ENCODE data around the gene SNTN. TPM values are rescaled to one million over a fixed set of nuclear protein-coding genes. Genes with fewer than 3 reads are reported as not detected.

The SNTN gene
- total and polyA plus RNA-seq, 2 experiments from 2014 or later = 0.70 TPM; not detected in 1

DNA sequence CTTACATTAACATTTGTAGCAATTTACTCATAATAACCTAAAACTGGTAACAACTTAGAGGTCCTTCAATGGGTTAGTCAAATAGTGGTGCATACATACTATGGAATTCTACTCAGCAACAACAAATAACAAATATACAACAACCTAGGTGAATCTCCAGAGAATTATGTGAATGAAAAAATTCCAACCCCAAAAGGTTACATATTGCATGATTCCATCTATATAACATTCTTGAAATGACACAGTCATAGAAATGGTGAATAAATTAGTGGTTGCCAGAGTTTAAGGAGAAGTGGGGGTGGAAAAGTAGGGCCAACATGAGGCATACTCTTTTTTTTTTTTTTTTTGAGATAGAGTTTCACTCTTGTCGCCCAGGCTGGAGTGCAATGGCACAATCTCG, 12.7 kb upstream of the SNTN start (continued):
- TF ChIP-seq NANOG (IDR thresholded peaks at IDR 0.05; ENCODE audit: borderline replicate concordance) (no peak), ZNF114 (CRISPR knock-in tag; IDR thresholded peaks at IDR 0.05) (no peak), EZH2phosphoT487 (IDR thresholded peaks at IDR 0.05; ENCODE audit: unreplicated experiment) (no peak), ZNF331 (CRISPR knock-in tag; IDR thresholded peaks at IDR 0.05; ENCODE audit: low read depth) (no peak)
- TF ChIP-seq, protein P1, sequence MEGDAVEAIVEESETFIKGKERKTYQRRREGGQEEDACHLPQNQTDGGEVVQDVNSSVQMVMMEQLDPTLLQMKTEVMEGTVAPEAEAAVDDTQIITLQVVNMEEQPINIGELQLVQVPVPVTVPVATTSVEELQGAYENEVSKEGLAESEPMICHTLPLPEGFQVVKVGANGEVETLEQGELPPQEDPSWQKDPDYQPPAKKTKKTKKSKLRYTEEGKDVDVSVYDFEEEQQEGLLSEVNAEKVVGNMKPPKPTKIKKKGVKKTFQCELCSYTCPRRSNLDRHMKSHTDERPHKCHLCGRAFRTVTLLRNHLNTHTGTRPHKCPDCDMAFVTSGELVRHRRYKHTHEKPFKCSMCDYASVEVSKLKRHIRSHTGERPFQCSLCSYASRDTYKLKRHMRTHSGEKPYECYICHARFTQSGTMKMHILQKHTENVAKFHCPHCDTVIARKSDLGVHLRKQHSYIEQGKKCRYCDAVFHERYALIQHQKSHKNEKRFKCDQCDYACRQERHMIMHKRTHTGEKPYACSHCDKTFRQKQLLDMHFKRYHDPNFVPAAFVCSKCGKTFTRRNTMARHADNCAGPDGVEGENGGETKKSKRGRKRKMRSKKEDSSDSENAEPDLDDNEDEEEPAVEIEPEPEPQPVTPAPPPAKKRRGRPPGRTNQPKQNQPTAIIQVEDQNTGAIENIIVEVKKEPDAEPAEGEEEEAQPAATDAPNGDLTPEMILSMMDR (conservative IDR thresholded peaks at IDR 0.05; ENCODE audit: low read depth in 2 of 2) = no peak

DNA sequence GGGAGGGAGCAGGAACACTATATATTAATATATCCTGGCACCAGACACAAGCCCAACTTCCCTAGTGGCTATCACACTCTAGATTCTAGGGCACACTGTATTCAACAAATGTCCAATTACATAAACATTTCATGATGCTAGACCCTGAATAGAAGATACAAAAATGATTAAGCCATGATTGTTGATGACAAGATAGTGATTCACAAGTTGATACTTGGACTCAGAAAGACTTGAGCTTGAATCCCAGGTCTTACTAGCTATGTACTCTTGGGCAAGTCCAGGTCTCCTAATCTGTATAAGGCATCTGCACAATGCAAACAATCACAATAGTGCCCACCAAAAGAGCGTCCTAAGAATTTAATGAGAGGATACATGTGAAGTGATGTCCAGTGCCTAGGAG, 10.0 kb upstream of the SNTN start:
- peaks cover 5% of the 10 kb centered on the region; the same call in 1 of the 3 replicates for H3K36me3 Mint-ChIP-seq (ENCODE audit: low read depth)
- H3K27ac Mint-ChIP-seq = no peak overlapping the region
- H3K4me3 Mint-ChIP-seq = no peak overlapping the region
- peaks cover 13% of the 10 kb centered on the region for H3K4me1 ChIP-seq (ENCODE audit: insufficient read depth)
- no peak overlapping the region for H3K27ac ChIP-seq (ENCODE audit: low read depth)
- DNase-seq (ENCODE audit: low spot score) (no peak), ATAC-seq (no peak)
- H3K4me3 ChIP-seq = no peak overlapping the region
- H3K9me2 ChIP-seq (ENCODE audit: insufficient read depth) = no peaks in the 10 kb centered on the region
- H3K27me3 ChIP-seq (ENCODE audit: insufficient read depth) = no peaks in the 10 kb centered on the region
- TF ChIP-seq, protein P2, sequence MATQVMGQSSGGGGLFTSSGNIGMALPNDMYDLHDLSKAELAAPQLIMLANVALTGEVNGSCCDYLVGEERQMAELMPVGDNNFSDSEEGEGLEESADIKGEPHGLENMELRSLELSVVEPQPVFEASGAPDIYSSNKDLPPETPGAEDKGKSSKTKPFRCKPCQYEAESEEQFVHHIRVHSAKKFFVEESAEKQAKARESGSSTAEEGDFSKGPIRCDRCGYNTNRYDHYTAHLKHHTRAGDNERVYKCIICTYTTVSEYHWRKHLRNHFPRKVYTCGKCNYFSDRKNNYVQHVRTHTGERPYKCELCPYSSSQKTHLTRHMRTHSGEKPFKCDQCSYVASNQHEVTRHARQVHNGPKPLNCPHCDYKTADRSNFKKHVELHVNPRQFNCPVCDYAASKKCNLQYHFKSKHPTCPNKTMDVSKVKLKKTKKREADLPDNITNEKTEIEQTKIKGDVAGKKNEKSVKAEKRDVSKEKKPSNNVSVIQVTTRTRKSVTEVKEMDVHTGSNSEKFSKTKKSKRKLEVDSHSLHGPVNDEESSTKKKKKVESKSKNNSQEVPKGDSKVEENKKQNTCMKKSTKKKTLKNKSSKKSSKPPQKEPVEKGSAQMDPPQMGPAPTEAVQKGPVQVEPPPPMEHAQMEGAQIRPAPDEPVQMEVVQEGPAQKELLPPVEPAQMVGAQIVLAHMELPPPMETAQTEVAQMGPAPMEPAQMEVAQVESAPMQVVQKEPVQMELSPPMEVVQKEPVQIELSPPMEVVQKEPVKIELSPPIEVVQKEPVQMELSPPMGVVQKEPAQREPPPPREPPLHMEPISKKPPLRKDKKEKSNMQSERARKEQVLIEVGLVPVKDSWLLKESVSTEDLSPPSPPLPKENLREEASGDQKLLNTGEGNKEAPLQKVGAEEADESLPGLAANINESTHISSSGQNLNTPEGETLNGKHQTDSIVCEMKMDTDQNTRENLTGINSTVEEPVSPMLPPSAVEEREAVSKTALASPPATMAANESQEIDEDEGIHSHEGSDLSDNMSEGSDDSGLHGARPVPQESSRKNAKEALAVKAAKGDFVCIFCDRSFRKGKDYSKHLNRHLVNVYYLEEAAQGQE (IDR thresholded peaks at IDR 0.05; ENCODE audit: unreplicated experiment) = no peak
- TF ChIP-seq, protein P1 (conservative IDR thresholded peaks at IDR 0.05; ENCODE audit: low read depth in 2 of 2) = no peak
- TF ChIP-seq JUNB (IDR thresholded peaks at IDR 0.05; ENCODE audit: unreplicated experiment) (no peak), NANOG (IDR thresholded peaks at IDR 0.05; ENCODE audit: borderline replicate concordance) (no peak), ZNF114 (CRISPR knock-in tag; IDR thresholded peaks at IDR 0.05) (no peak)
- H3K36me3 ChIP-seq (ENCODE audit: insufficient read depth) = no peaks in the 10 kb centered on the region
- no peaks in the 10 kb centered on the region for H4K20me1 ChIP-seq (replicated peaks; ENCODE audit: insufficient read depth)
- H3K4me1 Mint-ChIP-seq = peaks cover 21% of the 10 kb centered on the region
- peaks cover 16% of the 10 kb centered on the region; the same call in 2 of the 3 replicates for H3K9me3 Mint-ChIP-seq
- H3K4me2 ChIP-seq = no peak overlapping the region
- H3F3A ChIP-seq (replicated peaks; ENCODE audit: low read depth) = no peaks in the 10 kb centered on the region
- H3K79me2 ChIP-seq (replicated peaks; ENCODE audit: insufficient read depth) = no peaks in the 10 kb centered on the region
- H3K27me3 Mint-ChIP-seq (ENCODE audit: insufficient read depth, low read depth, poor library complexity) = peaks cover 3% of the 10 kb centered on the region
- no peak overlapping the region for H2AFZ ChIP-seq
